H1 (cell line): ENCODE results near the gene B4GALNT1. TPM values are rescaled to one million over a fixed set of nuclear protein-coding genes. Genes with fewer than 3 reads are reported as not detected.

ENCODE experiments used
- CTCF ChIA-PET: fragments of 300-600 bp; sonication (Branson Sonifier 250); formaldehyde crosslinking; loops from one replicate; lab custom pipeline; 2021; ENCODE audit not compliant: partially characterized antibody; lab: Charles Lee
- POLR2A ChIA-PET: fragments of 300-600 bp; sonication (Branson Sonifier 250); formaldehyde crosslinking; loops from one replicate; lab custom pipeline; 2021; ENCODE audit warnings: inconsistent platforms; ENCODE audit not compliant: partially characterized antibody; lab: Charles Lee
- DNase-seq, 2 experiments: peaks; one replicate each; pipeline versions ENCODE4 v3.0.0 to v3.0.0-alpha.2; 2010 to 2022; ENCODE audit warnings: low spot score in 2 of 2, low read depth in 1 of 2, mixed read lengths in 1 of 2
- FAIRE-seq: peaks from 2 replicates; lab custom pipeline; 2011; peaks lifted over from hg19 to GRCh38; lab: Jason Lieb, UNC
- H2AFZ ChIP-seq: 2 replicates; pipeline ENCODE4 v1.8.1; 2012; ENCODE audit warnings: low read length, inconsistent platforms
- H2AK5ac ChIP-seq: 2 replicates; pipeline ENCODE4 v1.6.1; 2013; ENCODE audit warnings: low read depth, low read length
- H2BK120ac ChIP-seq: replicated peaks from 2 replicates; pipeline ENCODE3; 2013; ENCODE audit warnings: low read depth, low read length, inconsistent platforms
- H2BK12ac ChIP-seq: 2 replicates; pipeline ENCODE4 v1.6.1; 2013; ENCODE audit warnings: low read depth, low read length
- H2BK15ac ChIP-seq: 2 replicates; pipeline ENCODE4 v1.6.1; 2013; ENCODE audit warnings: low read length
- H2BK20ac ChIP-seq: 2 replicates; pipeline ENCODE4 v1.6.1; 2013; ENCODE audit warnings: low read length
- H2BK5ac ChIP-seq: 2 replicates; pipeline ENCODE4 v1.6.1; 2013; ENCODE audit warnings: low read depth, low read length
- H3K14ac ChIP-seq: 2 replicates; pipeline ENCODE4 v1.6.1; 2013; ENCODE audit warnings: inconsistent platforms; ENCODE audit not compliant: insufficient read length
- H3K18ac ChIP-seq: 2 replicates; pipeline ENCODE4 v1.6.1; 2013; ENCODE audit warnings: low read length; ENCODE audit errors: extremely low read depth
- H3K23ac ChIP-seq: 2 replicates; pipeline ENCODE4 v1.6.1; 2013; ENCODE audit warnings: inconsistent platforms; ENCODE audit not compliant: insufficient read length
- H3K23me2 ChIP-seq: 2 replicates; pipeline ENCODE4 v1.6.1; 2013; ENCODE audit warnings: low read depth, low read length
- H3K27ac ChIP-seq: 2 replicates; pipeline ENCODE4 v1.6.1; 2011; ENCODE audit warnings: low read depth, low read length, inconsistent platforms
- H3K27me3 ChIP-seq, 4 experiments: replicated peaks in 1 of 4; 1 replicate in 1 of 4; 2 replicates in 3 of 4; pipeline versions ENCODE4 v1.6.1 to v1.8.1; 2011 to 2013; ENCODE audit warnings: low read length in 3 of 4, mild to moderate bottlenecking in 3 of 4, inconsistent platforms in 2 of 4, mixed read lengths in 2 of 4, moderate library complexity in 1 of 4; ENCODE audit not compliant: control insufficient read depth in 3 of 4, insufficient read depth in 3 of 4; ENCODE audit errors: extremely low read depth in 1 of 4
- H3K36me3 ChIP-seq, 4 experiments: 2 replicates each; pipeline versions ENCODE4 v1.6.1 to v1.8.1; 2011 to 2013; ENCODE audit warnings: mild to moderate bottlenecking in 4 of 4, low read length in 3 of 4, moderate library complexity in 2 of 4, control low read depth in 1 of 4, inconsistent platforms in 1 of 4; ENCODE audit not compliant: insufficient read depth in 4 of 4, control insufficient read depth in 2 of 4
- H3K4ac ChIP-seq: replicated peaks from 2 replicates; pipeline ENCODE3; 2013; ENCODE audit warnings: low read length, low read depth, mixed read lengths, inconsistent platforms; ENCODE audit not compliant: insufficient read length
- H3K4me1 ChIP-seq, 4 experiments: replicated peaks in 1 of 4; 1 replicate in 1 of 4; 2 replicates in 3 of 4; pipeline versions ENCODE4 v1.6.1 to v1.8.1; 2011 to 2013; ENCODE audit warnings: low read length in 3 of 4, inconsistent platforms in 2 of 4, mixed read lengths in 1 of 4; ENCODE audit not compliant: insufficient read depth in 4 of 4, control insufficient read depth in 3 of 4
- H3K4me2 ChIP-seq, 2 experiments: 2 replicates each; pipeline versions ENCODE4 v1.6.1 to v1.8.1; 2011 to 2013; ENCODE audit warnings: low read depth in 2 of 2, low read length in 2 of 2, control low read depth in 1 of 2, inconsistent platforms in 1 of 2, mild to moderate bottlenecking in 1 of 2; ENCODE audit not compliant: insufficient read depth in 1 of 2
- H3K4me3 ChIP-seq, 4 experiments: fragments of 200-600, 300-600 bp in 1 of 4; sonication (generic), shearing (Covaris generic), sonication (Bioruptor Twin) in 1 of 4; 2 replicates each; pipeline versions ENCODE4 v1.5.1 to v1.8.1; 2011 to 2016; ENCODE audit warnings: low read length in 4 of 4, low read depth in 3 of 4, control low read depth in 2 of 4, inconsistent platforms in 2 of 4, mild to moderate bottlenecking in 2 of 4, mixed read lengths in 1 of 4, moderate library complexity in 1 of 4; ENCODE audit not compliant: insufficient read depth in 2 of 4; ENCODE audit errors: extremely low read depth in 1 of 4
- H3K56ac ChIP-seq: replicated peaks from 2 replicates; pipeline ENCODE3; 2013; ENCODE audit warnings: low read depth, mild to moderate bottlenecking, mixed read lengths, low read length, inconsistent platforms; ENCODE audit not compliant: insufficient read length
- H3K79me1 ChIP-seq: 2 replicates; pipeline ENCODE4 v1.6.1; 2013; ENCODE audit warnings: low read depth, low read length, control low read depth
- H3K79me2 ChIP-seq, 2 experiments: 2 replicates each; pipeline versions ENCODE4 v1.6.1 to v1.8.1; 2012 to 2013; ENCODE audit warnings: low read length in 2 of 2, mild to moderate bottlenecking in 2 of 2, inconsistent platforms in 1 of 2; ENCODE audit not compliant: insufficient read depth in 2 of 2, control insufficient read depth in 1 of 2
- H3K9ac ChIP-seq, 4 experiments: replicated peaks in 1 of 4; 1 replicate in 1 of 4; 2 replicates in 3 of 4; pipeline versions ENCODE4 v1.6.1 to v1.8.1; 2011 to 2013; ENCODE audit warnings: low read depth in 3 of 4, low read length in 3 of 4, control low read depth in 2 of 4, mild to moderate bottlenecking in 2 of 4, moderate library complexity in 2 of 4, inconsistent platforms in 1 of 4; ENCODE audit errors: extremely low read depth in 1 of 4
- H3K9me3 ChIP-seq, 2 experiments: 2 replicates each; pipeline versions ENCODE4 v1.6.1 to v1.8.1; 2012 to 2013; ENCODE audit warnings: mild to moderate bottlenecking in 2 of 2, moderate library complexity in 2 of 2, control low read depth in 1 of 2, inconsistent platforms in 1 of 2, low read depth in 1 of 2, low read length in 1 of 2, mixed read lengths in 1 of 2; ENCODE audit not compliant: insufficient read depth in 2 of 2
- H4K20me1 ChIP-seq, 2 experiments: replicated peaks in 1 of 2; 2 replicates each; pipeline versions ENCODE3 to v1.8.1; 2011 to 2013; ENCODE audit warnings: inconsistent platforms in 2 of 2, low read length in 2 of 2, mild to moderate bottlenecking in 1 of 2; ENCODE audit not compliant: insufficient read depth in 2 of 2, control insufficient read depth in 1 of 2
- H4K5ac ChIP-seq: 2 replicates; pipeline ENCODE4 v1.6.1; 2013; ENCODE audit warnings: low read length, low read depth, mixed read lengths, inconsistent platforms; ENCODE audit not compliant: insufficient read length
- H4K8ac ChIP-seq: 2 replicates; pipeline ENCODE4 v1.8.0; 2013; ENCODE audit warnings: mild to moderate bottlenecking, moderate library complexity, low read length, inconsistent platforms; ENCODE audit not compliant: insufficient read depth; ENCODE audit errors: extremely low read depth
- H4K91ac ChIP-seq: replicated peaks from 2 replicates; pipeline ENCODE3; 2013; ENCODE audit warnings: low read length, mixed read lengths, inconsistent platforms; ENCODE audit not compliant: insufficient read length
- CHD2 ChIP-seq: IDR thresholded peaks from 2 replicates; pipeline ENCODE4 v1.6.1; 2012; ENCODE audit warnings: low read length, improper control_type of control experiment
- CREB1 ChIP-seq: IDR thresholded peaks from 2 replicates; pipeline ENCODE4 v1.6.1; 2012; ENCODE audit warnings: inconsistent platforms
- E2F6 ChIP-seq: IDR thresholded peaks from 2 replicates; pipeline ENCODE4 v1.6.1; 2012; ENCODE audit warnings: inconsistent platforms
- JUND ChIP-seq: IDR thresholded peaks from 2 replicates; pipeline ENCODE4 v1.6.1; 2011; ENCODE audit warnings: mild to moderate bottlenecking, improper control_type of control experiment, low read length
- NRF1 ChIP-seq: IDR thresholded peaks from 2 replicates; pipeline ENCODE4 v1.6.1; 2011; ENCODE audit warnings: mild to moderate bottlenecking, low read depth, low read length, improper control_type of control experiment
- POU5F1 ChIP-seq: IDR thresholded peaks from 2 replicates; pipeline ENCODE4 v1.6.1; 2011; ENCODE audit warnings: low read depth, mild to moderate bottlenecking, low read length, moderate library complexity
- RNF2 ChIP-seq: fragments of 200-900, 300-1000 bp; sonication (generic); IDR thresholded peaks from 2 replicates; pipeline ENCODE4 v1.7.1; 2016; ENCODE audit warnings: borderline replicate concordance, low read depth, mild to moderate bottlenecking, antibody characterized with exemption, low read length; ENCODE audit not compliant: poor library complexity, severe bottlenecking; ENCODE audit errors: missing control alignments
- SIX5 ChIP-seq: IDR thresholded peaks from 2 replicates; pipeline ENCODE4 v1.6.1; 2011; ENCODE audit warnings: mild to moderate bottlenecking, low read depth, low read length
- TAF7 ChIP-seq: optimal IDR thresholded peaks from 2 replicates; pipeline ENCODE3; 2011; ENCODE audit warnings: low read depth, mild to moderate bottlenecking, inconsistent platforms, low read length, moderate library complexity, borderline replicate concordance
- TCF12 ChIP-seq: IDR thresholded peaks from 2 replicates; pipeline ENCODE4 v1.6.1; 2011; ENCODE audit warnings: low read depth, mild to moderate bottlenecking, low read length
- ZNF274 ChIP-seq: IDR thresholded peaks from 2 replicates; pipeline ENCODE4 v1.7.0; 2012; ENCODE audit warnings: low read length, borderline replicate concordance; ENCODE audit errors: extremely low read depth
- WGBS, 2 experiments: shearing (Covaris generic) in 1 of 2; methylation state at CpG; one replicate each; pipeline versions ENCODE4 v1.1.6 to v1.1.7; 2013 to 2015; ENCODE audit warnings: low lambda C conversion rate in 2 of 2, mixed read lengths in 2 of 2, inconsistent platforms in 1 of 2, low coverage in 1 of 2, missing lambda C conversion rate in 1 of 2; ENCODE audit not compliant: insufficient replicate concordance in 2 of 2, insufficient coverage in 1 of 2, insufficient read length in 1 of 2; ENCODE audit errors: extremely low coverage in 1 of 2, missing lambda C conversion rate in 1 of 2; 5-methylcytosine and 5-hydroxymethylcytosine counted together
- polyA plus RNA-seq, 7 experiments: library from polyadenylated mRNA; depleted of rRNA in 3 of 7; stranded (reverse) in 5 of 7; unstranded in 2 of 7; fragments of >200 nt in 5 of 7; fragments of 200-250 nt in 2 of 7; gene quantifications; 1 replicate in 5 of 7; 2 replicates in 1 of 7; 4 replicates in 1 of 7; pipeline versions ENCODE4 v1.2.1 to v1.2.3, GENCODE V29; 2011 to 2013; ENCODE audit warnings: missing spikeins in 2 of 7, mixed read lengths in 2 of 7
- total RNA-seq: library from RNA; stranded (reverse); fragmentation: NEBNext Ultra II Directional; extraction: Animal tissue kit (Norgen Biotek cat#: 25700); gene quantifications from 2 replicates; pipeline ENCODE4 v1.2.1, GENCODE V29; 2021

Gene B4GALNT1
- total and polyA plus RNA-seq, 2 of the 8 experiments (the other 6 are each of a cell fraction or from before 2014, with no cell fraction given), result 1.5 to 2.3 TPM

GRCh38 chr12:57621497-57622292 is 11.3 kb downstream of the B4GALNT1 start:
- Histone ChIP-seq H3K56ac (no peak overlapping the region), H3K36me3 (no peaks in the 10 kb centered on the region), H2AFZ (no peak overlapping the region), H3K4me1 (peaks cover 0 to 20% (median 13%) of the 10 kb centered on the region in 4 experiments; a peak in 6 of 7 replicates), H4K20me1 (peaks cover 0 to 29% of the 10 kb centered on the region in 2 experiments), H3K14ac (no peak overlapping the region), H3K4me3 (peak overlapping the region; percentile 1 to 52 (median 24); a peak in 6 of 8 replicates), H4K91ac (no peak overlapping the region), H2BK20ac (no peak overlapping the region), H3K23ac (no peak overlapping the region), H3K9me3 (no peaks in the 10 kb centered on the region; a peak in 1 of 4 replicates), H3K4me2 (peak overlapping the region; percentile 54 to 78), H4K5ac (no peak overlapping the region), H2BK15ac (no peak overlapping the region), H2BK5ac (no peak overlapping the region), H3K27ac (no peak overlapping the region), H3K18ac (no peak overlapping the region), H4K8ac (no peak overlapping the region; the same call in 1 of the 2 replicates), H3K4ac (peak overlapping the region; percentile 5), H3K79me2 (no peaks in the 10 kb centered on the region), H2BK12ac (peak overlapping the region; percentile 75; the same call in 1 of the 2 replicates), H2AK5ac (0 out of 2 replicates have a peak overlapping the region, but pooled peaks have one; percentile 14), H2BK120ac (no peak overlapping the region), H3K23me2 (peaks cover 7% of the 10 kb centered on the region; the same call in 1 of the 2 replicates), H3K79me1 (0 out of 2 replicates have a peak, but pooled peaks cover 2% of the 10 kb centered on the region), H3K27me3 (peaks cover 86 to 98% (median 98%) of the 10 kb centered on the region in 4 experiments), H3K9ac (no peak overlapping the region)
- FAIRE-seq (no peak), DNase-seq (peak in 1 of 2 experiments; percentile 87)
- ChIA-PET CTCF (interaction anchor here (0.6 to 10.7 kb wide), 33 partner anchors 9 to 308 kb away, joined by 3 to 201 read pairs (median 4); partner anchors contain the start of genes ARHGEF25, B4GALNT1, DTX3 and OS9), POLR2A (interaction anchor here (0.8 to 3.6 kb wide), 11 partner anchors 9 to 123 kb away, joined by 3 to 45 read pairs (median 4); partner anchors contain the start of genes ARHGEF25, B4GALNT1, DDIT3 and PIP4K2C)
- WGBS, 2 experiments, result 4% methylated on average over 46 of the region's 49 CpGs; no CpG with 5 or more reads in 1 of the 2 experiments
- TF ChIP-seq CHD2 (no peak), CREB1 (no peak), SIX5 (no peak), NRF1 (no peak), ZNF274 (no peak), TCF12 (0 out of 2 replicates have a peak, but pooled peaks have one; percentile 45), TAF7 (no peak), POU5F1 (no peak), RNF2 (peak; percentile 50), JUND (no peak), E2F6 (no peak; the same call in 1 of the 2 replicates)
